Stimulated activated CD8-positive, alpha-beta memory T cell treated with anti-CD3 and anti-CD28 coated beads, Interleukin-12 subunit alpha, Interleukin-12 subunit beta, amount 100 ng/mL, for 1 hour (primary cell): ENCODE data around the gene DIAPH3.

Experiments used
- DNase-seq: peaks from one replicate; pipeline ENCODE4 v3.0.0-alpha.2; 2020; ENCODE audit warnings: low read depth

Gene DIAPH3

GRCh38 chr13:59957438-59957837, 206.3 kb downstream of the DIAPH3 start:
- DNase-seq: no peak

GRCh38 chr13:59954601-59955000, 209.1 kb downstream of the DIAPH3 start:
- DNase-seq: no peak

- DNase-seq: no peak
These were observed 212.7 kb downstream of the DIAPH3 start for GRCh38 chr13:59951011-59951410.

GRCh38 chr13:59950266-59950665, 213.5 kb downstream of the DIAPH3 start:
- DNase-seq: no peak

- DNase-seq: no peak
These were observed 215.0 kb downstream of the DIAPH3 start for GRCh38 chr13:59948686-59949085.

GRCh38 chr13:59946944-59947343, 216.8 kb downstream of the DIAPH3 start:
- no peak for DNase-seq

- no peak for DNase-seq
These were observed 232.1 kb downstream of the DIAPH3 start for GRCh38 chr13:59931621-59932020.

GRCh38 chr13:59924256-59924655, 239.5 kb downstream of the DIAPH3 start:
- DNase-seq: no peak

GRCh38 chr13:59915252-59915651, 248.5 kb downstream of the DIAPH3 start:
- no peak for DNase-seq

GRCh38 chr13:59914556-59914955, 249.2 kb downstream of the DIAPH3 start:
- no peak for DNase-seq

- no peak for DNase-seq
These were observed 257.2 kb downstream of the DIAPH3 start for GRCh38 chr13:59906413-59907049.

- DNase-seq: no peak
These were observed 262.5 kb downstream of the DIAPH3 start for GRCh38 chr13:59901191-59901590.

- DNase-seq: no peak
These were observed 265.7 kb downstream of the DIAPH3 start for GRCh38 chr13:59898066-59898465.

GRCh38 chr13:59893266-59893665, 270.5 kb downstream of the DIAPH3 start:
- no peak for DNase-seq

GRCh38 chr13:59891053-59891452, 272.7 kb downstream of the DIAPH3 start:
- DNase-seq: no peak

GRCh38 chr13:59890054-59890453, 273.7 kb downstream of the DIAPH3 start:
- no peak for DNase-seq

- no peak for DNase-seq
These were observed 275.3 kb downstream of the DIAPH3 start for GRCh38 chr13:59888408-59888807.

GRCh38 chr13:59885076-59885475, 278.7 kb downstream of the DIAPH3 start:
- no peak for DNase-seq

GRCh38 chr13:59883885-59884284, 279.8 kb downstream of the DIAPH3 start:
- no peak for DNase-seq

- no peak for DNase-seq
These were observed 283.3 kb downstream of the DIAPH3 start for GRCh38 chr13:59880468-59880867.

- DNase-seq: no peak
These were observed 284.4 kb downstream of the DIAPH3 start for GRCh38 chr13:59879281-59879680.

- DNase-seq: no peak
These were observed 285.8 kb downstream of the DIAPH3 start for GRCh38 chr13:59877933-59878332.

- DNase-seq: no peak
These were observed 288.8 kb downstream of the DIAPH3 start for GRCh38 chr13:59874973-59875372.

GRCh38 chr13:59873856-59874255, 289.9 kb downstream of the DIAPH3 start:
- DNase-seq: no peak

- no peak for DNase-seq
These were observed 290.4 kb downstream of the DIAPH3 start for GRCh38 chr13:59873309-59873708.
